H1 (cell line): Measurements from ENCODE around the gene EYA2. TPM values are rescaled to one million over a fixed set of nuclear protein-coding genes. Genes with fewer than 3 reads are reported as not detected.

Experiments used
- EGR1 ChIP-seq: IDR thresholded peaks from 2 replicates; pipeline ENCODE4 v1.6.1; 2011; ENCODE audit warnings: low read depth, low read length, borderline replicate concordance
- EZH2 ChIP-seq: fragments of 200-600 bp; sonication (generic); IDR thresholded peaks from 2 replicates; pipeline ENCODE4 v1.7.1; 2012; ENCODE audit warnings: low read depth, mild to moderate bottlenecking, moderate library complexity, low read length, inconsistent platforms; ENCODE audit not compliant: severe bottlenecking
- SP1 ChIP-seq: IDR thresholded peaks from 2 replicates; pipeline ENCODE4 v1.6.1; 2011; ENCODE audit warnings: low read depth, low read length
- YY1 ChIP-seq: IDR thresholded peaks from 2 replicates; pipeline ENCODE4 v1.6.1; 2011; ENCODE audit warnings: low read depth, mild to moderate bottlenecking, low read length
- polyA plus RNA-seq, 7 experiments: library from polyadenylated mRNA; depleted of rRNA in 3 of 7; stranded (reverse) in 5 of 7; unstranded in 2 of 7; fragments of >200 nt in 5 of 7; fragments of 200-250 nt in 2 of 7; gene quantifications; 1 replicate in 5 of 7; 2 replicates in 1 of 7; 4 replicates in 1 of 7; pipeline versions ENCODE4 v1.2.1 to v1.2.3, GENCODE V29; 2011 to 2013; ENCODE audit warnings: missing spikeins in 2 of 7, mixed read lengths in 2 of 7
- total RNA-seq: library from RNA; stranded (reverse); fragmentation: NEBNext Ultra II Directional; extraction: Animal tissue kit (Norgen Biotek cat#: 25700); gene quantifications from 2 replicates; pipeline ENCODE4 v1.2.1, GENCODE V29; 2021

The EYA2 gene
- total and polyA plus RNA-seq, 2 of the 8 experiments (the other 6 are each of a cell fraction or from before 2014, with no cell fraction given): 1.6 to 1.7 TPM

GRCh38 chr20:46946181-46946624 lies 51.6 kb downstream of the EYA2 start (continued):
- TF ChIP-seq EGR1 (no peak), YY1 (no peak), EZH2 (no peak), SP1 (no peak)
- TF ChIP-seq, all 59 proteins: peak for 0
